ENCODE data around the gene SCTR. TPM values are rescaled to one million over a fixed set of nuclear protein-coding genes. Genes with fewer than 3 reads are reported as not detected.

SCTR gene
- total and polyA plus RNA-seq, 2 of the 8 experiments (the other 6 are each of a cell fraction or from before 2014, with no cell fraction given): 0.15 TPM; not detected in 1

Other genes with a start within 250 kb of the SCTR start
- 5.0 and 6.2 TPM in 2 replicates for gene C2orf76, start 157.6 kb downstream of the SCTR start, total RNA-seq (2021; fragmentation: NEBNext Ultra II Directional; extraction: Animal tissue kit (Norgen Biotek cat#: 25700))
- 2.1 and 4.4 TPM in 2 replicates for gene C2orf76, start 157.6 kb downstream of the SCTR start, polyA plus RNA-seq (2011; rRNA removed)
- 180 and 186 TPM in 2 replicates for gene DBI, start 157.5 kb downstream of the SCTR start, total RNA-seq (2021; fragmentation: NEBNext Ultra II Directional; extraction: Animal tissue kit (Norgen Biotek cat#: 25700))
- gene DBI, start 157.5 kb downstream of the SCTR start, polyA plus RNA-seq (2011; rRNA removed): 116 and 212 TPM in 2 replicates
- gene TMEM37, start 92.6 kb downstream of the SCTR start, total RNA-seq (2021; fragmentation: NEBNext Ultra II Directional; extraction: Animal tissue kit (Norgen Biotek cat#: 25700)): 9.9 and 11.0 TPM in 2 replicates
- 16.2 and 20.4 TPM in 2 replicates for gene TMEM37, start 92.6 kb downstream of the SCTR start, polyA plus RNA-seq (2011; rRNA removed)
- 0.36 and 0.71 TPM in 2 replicates for gene CFAP221, start 20.0 kb upstream of the SCTR start, total RNA-seq (2021; fragmentation: NEBNext Ultra II Directional; extraction: Animal tissue kit (Norgen Biotek cat#: 25700))
- 0.05 and 0.14 TPM in 2 replicates for gene CFAP221, start 20.0 kb upstream of the SCTR start, polyA plus RNA-seq (2011; rRNA removed)
- 43.4 and 47.0 TPM in 2 replicates for gene TMEM177, start 154.7 kb upstream of the SCTR start, total RNA-seq (2021; fragmentation: NEBNext Ultra II Directional; extraction: Animal tissue kit (Norgen Biotek cat#: 25700))
- gene TMEM177, start 154.7 kb upstream of the SCTR start, polyA plus RNA-seq (2011; rRNA removed): 84.9 and 86.7 TPM in 2 replicates
- 105 and 107 TPM in 2 replicates for gene PTPN4, start 235.4 kb upstream of the SCTR start, total RNA-seq (2021; fragmentation: NEBNext Ultra II Directional; extraction: Animal tissue kit (Norgen Biotek cat#: 25700))
- gene PTPN4, start 235.4 kb upstream of the SCTR start, polyA plus RNA-seq (2011; rRNA removed): 16.4 and 28.5 TPM in 2 replicates

Measured in H1 (cell line).